ENCODE data around the gene B3GAT3.

Gene B3GAT3

DNA sequence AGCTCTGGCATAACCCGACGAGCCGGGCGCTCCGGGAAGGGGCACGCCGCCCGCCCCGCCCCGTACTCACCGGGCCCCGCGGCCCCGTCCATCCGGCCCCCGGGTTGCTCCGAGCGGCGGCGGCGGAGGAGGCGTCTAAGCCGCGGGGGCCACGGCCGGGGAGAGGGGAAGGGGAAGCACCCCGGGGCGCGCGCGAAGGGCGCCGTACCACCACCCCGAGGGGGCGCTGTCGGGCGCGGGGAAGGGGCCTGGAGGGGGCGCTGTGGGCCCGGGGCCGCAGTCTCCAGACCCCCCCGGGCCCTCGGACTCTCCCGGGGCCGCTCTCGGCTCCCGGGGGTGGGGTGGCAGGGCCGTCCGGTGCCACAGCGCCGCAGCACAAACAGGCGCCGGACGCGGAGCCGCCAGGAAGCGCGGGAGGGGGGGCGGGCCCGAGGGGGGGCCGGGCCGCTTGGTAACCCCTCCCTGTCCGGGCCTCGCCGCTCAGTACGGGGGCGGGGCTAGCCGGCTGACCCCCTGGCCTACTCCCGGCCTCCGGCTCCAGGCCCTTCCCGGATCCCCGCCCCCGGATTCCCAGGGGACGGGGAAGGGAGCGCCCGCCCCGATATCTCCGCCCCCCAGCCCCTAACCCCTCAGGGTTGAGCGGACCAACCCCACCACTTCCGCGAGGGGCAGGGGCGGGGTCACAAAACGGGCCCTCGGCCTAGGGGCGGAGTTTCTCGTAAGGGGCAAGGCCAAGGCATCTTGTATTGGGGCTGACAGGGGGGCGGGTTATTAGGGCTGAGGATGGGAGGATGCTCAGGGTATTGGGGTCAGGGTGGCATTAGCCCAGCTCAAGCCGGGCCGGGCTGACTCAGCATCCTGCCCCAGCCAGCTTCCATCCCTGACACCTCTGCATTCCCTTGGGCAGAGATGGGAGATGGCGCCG is 9.2 kb downstream of the B3GAT3 start, which contains the start of the genes EML3 and ROM1:
TSS of gene EML3 (minus strand) at position 410 of the 925 bp plus-strand sequence. CDS start at position 92, 318 bp downstream.
TSS of gene ROM1 (plus strand) at position 892 of the 925 bp plus-strand sequence. CDS start at position 917, 25 bp downstream.
- TF ChIP-seq ZBTB7A (IDR thresholded peaks at IDR 0.05; ENCODE audit: low read depth) = 0 out of 2 replicates have a peak, but pooled peaks have one; percentile 46
- TF ChIP-seq NFIC (IDR thresholded peaks at IDR 0.05) = no peak; the same call in 1 of the 2 replicates

DNA sequence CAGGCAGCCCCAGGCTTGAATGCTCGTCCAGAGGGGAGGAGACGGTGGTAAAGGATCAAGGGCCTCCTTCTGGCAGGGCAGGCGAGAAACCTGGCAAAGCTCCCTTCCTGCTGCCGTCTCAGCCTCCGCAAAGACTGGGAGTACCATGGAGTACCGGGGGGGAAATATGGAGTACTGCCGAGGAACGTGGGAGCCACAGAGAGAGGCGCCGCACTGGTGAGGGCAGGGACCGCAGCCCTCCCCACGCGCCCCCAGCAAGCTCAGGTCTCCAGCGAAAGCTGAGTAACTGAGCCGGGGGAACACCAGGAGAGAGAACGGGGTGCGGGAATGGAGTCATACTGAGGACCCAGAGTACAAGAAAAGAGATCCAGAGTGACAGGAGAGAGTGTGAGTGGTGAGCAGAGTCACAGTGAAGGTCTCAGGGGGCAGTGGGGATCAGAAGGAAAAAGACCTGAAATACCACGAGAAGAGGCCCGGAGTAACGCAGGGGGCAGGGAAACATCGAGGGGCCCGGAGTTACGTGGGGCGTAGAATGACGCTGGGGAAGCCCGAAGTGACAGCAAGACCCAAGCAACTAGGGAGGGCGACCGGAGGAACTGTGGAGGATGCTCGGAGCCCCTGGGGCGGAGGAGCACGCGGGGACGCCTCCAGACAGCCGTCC is 10.0 kb downstream of the B3GAT3 start:
- TF ChIP-seq ZBTB7A (IDR thresholded peaks at IDR 0.05; ENCODE audit: low read depth) = no peak
- TF ChIP-seq RAD21 (IDR thresholded peaks at IDR 0.05; ENCODE audit: low read depth) = no peak
- no peak for TF ChIP-seq EGR1 (IDR thresholded peaks at IDR 0.05)
- no peak for TF ChIP-seq FOXM1 (IDR thresholded peaks at IDR 0.05; ENCODE audit: borderline replicate concordance, low read depth)
- TF ChIP-seq CREB1 (IDR thresholded peaks at IDR 0.05; ENCODE audit: low read depth) = no peak
- TF ChIP-seq TAF1 (IDR thresholded peaks at IDR 0.05; ENCODE audit: low read depth) = 0 out of 2 replicates have a peak, but pooled peaks have one; percentile 19
- TF ChIP-seq YY1 (IDR thresholded peaks at IDR 0.05; ENCODE audit: low read depth) = no peak
- TF ChIP-seq, protein P1, sequence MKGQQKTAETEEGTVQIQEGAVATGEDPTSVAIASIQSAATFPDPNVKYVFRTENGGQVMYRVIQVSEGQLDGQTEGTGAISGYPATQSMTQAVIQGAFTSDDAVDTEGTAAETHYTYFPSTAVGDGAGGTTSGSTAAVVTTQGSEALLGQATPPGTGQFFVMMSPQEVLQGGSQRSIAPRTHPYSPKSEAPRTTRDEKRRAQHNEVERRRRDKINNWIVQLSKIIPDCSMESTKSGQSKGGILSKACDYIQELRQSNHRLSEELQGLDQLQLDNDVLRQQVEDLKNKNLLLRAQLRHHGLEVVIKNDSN (IDR thresholded peaks at IDR 0.05) = no peak
- no peak for TF ChIP-seq TEAD4 (IDR thresholded peaks at IDR 0.05)
- TF ChIP-seq, protein P2, sequence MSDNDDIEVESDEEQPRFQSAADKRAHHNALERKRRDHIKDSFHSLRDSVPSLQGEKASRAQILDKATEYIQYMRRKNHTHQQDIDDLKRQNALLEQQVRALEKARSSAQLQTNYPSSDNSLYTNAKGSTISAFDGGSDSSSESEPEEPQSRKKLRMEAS (IDR thresholded peaks at IDR 0.05) = peak; percentile 17; the same call in 1 of the 2 replicates
- TF ChIP-seq TCF12 (IDR thresholded peaks at IDR 0.05; ENCODE audit: low read depth) = no peak
- TF ChIP-seq, protein P3, sequence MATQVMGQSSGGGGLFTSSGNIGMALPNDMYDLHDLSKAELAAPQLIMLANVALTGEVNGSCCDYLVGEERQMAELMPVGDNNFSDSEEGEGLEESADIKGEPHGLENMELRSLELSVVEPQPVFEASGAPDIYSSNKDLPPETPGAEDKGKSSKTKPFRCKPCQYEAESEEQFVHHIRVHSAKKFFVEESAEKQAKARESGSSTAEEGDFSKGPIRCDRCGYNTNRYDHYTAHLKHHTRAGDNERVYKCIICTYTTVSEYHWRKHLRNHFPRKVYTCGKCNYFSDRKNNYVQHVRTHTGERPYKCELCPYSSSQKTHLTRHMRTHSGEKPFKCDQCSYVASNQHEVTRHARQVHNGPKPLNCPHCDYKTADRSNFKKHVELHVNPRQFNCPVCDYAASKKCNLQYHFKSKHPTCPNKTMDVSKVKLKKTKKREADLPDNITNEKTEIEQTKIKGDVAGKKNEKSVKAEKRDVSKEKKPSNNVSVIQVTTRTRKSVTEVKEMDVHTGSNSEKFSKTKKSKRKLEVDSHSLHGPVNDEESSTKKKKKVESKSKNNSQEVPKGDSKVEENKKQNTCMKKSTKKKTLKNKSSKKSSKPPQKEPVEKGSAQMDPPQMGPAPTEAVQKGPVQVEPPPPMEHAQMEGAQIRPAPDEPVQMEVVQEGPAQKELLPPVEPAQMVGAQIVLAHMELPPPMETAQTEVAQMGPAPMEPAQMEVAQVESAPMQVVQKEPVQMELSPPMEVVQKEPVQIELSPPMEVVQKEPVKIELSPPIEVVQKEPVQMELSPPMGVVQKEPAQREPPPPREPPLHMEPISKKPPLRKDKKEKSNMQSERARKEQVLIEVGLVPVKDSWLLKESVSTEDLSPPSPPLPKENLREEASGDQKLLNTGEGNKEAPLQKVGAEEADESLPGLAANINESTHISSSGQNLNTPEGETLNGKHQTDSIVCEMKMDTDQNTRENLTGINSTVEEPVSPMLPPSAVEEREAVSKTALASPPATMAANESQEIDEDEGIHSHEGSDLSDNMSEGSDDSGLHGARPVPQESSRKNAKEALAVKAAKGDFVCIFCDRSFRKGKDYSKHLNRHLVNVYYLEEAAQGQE (IDR thresholded peaks at IDR 0.05; ENCODE audit: low read depth) = no peak
- no peak for TF ChIP-seq NFIC (IDR thresholded peaks at IDR 0.05)
- TF ChIP-seq EP300 (IDR thresholded peaks at IDR 0.05; ENCODE audit: borderline replicate concordance) = no peak
- TF ChIP-seq CEBPB (IDR thresholded peaks at IDR 0.05) = no peak

DNA sequence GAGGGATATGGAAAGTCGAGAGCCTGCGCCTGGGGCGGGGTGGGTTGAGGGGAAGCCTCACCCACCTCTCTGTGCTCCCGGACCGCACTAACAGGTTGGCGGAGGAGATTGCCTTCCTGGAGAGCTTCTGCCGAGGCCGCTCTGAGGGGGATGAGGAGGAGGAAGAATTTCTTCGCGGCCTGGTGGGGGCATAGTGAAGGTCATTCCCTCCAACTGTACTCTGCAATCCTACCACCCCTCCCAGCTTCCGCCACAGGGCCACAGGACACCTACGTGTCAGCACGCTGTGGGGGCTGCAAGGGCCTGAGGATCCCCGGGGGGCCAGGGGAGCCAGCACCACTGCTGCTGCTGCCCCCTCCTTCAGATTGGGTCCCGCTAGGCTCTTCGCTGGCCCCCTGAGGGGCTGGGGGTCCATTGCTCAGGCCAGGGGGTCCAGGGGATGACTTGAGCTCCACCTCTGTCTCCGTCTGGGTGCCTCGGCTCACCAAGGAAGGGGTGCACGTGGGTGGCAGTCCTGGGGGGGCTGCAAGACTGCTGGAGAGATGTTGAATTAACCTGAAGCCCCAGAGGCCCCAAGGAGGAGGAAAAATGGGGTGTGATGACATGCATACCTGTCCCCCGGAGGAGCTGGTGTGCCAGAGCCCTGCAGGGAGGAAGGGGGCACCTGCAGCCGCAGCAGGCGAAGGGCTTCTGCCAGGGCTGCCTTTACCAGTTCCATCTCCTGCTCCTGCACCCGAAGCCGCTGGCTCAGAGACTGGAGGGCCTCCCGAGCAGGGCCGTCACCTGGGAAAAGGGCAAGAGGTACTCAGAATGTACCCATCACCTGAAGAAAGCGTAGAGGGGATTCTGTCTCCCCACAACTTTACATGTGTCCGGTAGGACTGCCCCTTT is 10.7 kb downstream of the B3GAT3 start:
- no peak for TF ChIP-seq CREB1 (IDR thresholded peaks at IDR 0.05; ENCODE audit: low read depth)
- TF ChIP-seq RAD21 (IDR thresholded peaks at IDR 0.05; ENCODE audit: low read depth) = no peak
- TF ChIP-seq ZBTB7A (IDR thresholded peaks at IDR 0.05; ENCODE audit: low read depth) = no peak
- no peak for TF ChIP-seq TEAD4 (IDR thresholded peaks at IDR 0.05)
- no peak for TF ChIP-seq NFIC (IDR thresholded peaks at IDR 0.05)
- TF ChIP-seq TCF12 (IDR thresholded peaks at IDR 0.05; ENCODE audit: low read depth) = no peak
- TF ChIP-seq, protein P2 (IDR thresholded peaks at IDR 0.05) = no peak
- no peak for TF ChIP-seq YY1 (IDR thresholded peaks at IDR 0.05; ENCODE audit: low read depth)
- TF ChIP-seq TAF1 (IDR thresholded peaks at IDR 0.05; ENCODE audit: low read depth) = no peak
- no peak for TF ChIP-seq CEBPB (IDR thresholded peaks at IDR 0.05)
- no peak for TF ChIP-seq EGR1 (IDR thresholded peaks at IDR 0.05)
- TF ChIP-seq EP300 (IDR thresholded peaks at IDR 0.05; ENCODE audit: borderline replicate concordance) = no peak
- TF ChIP-seq, protein P1 (IDR thresholded peaks at IDR 0.05) = no peak
- TF ChIP-seq FOXM1 (IDR thresholded peaks at IDR 0.05; ENCODE audit: borderline replicate concordance, low read depth) = no peak

DNA sequence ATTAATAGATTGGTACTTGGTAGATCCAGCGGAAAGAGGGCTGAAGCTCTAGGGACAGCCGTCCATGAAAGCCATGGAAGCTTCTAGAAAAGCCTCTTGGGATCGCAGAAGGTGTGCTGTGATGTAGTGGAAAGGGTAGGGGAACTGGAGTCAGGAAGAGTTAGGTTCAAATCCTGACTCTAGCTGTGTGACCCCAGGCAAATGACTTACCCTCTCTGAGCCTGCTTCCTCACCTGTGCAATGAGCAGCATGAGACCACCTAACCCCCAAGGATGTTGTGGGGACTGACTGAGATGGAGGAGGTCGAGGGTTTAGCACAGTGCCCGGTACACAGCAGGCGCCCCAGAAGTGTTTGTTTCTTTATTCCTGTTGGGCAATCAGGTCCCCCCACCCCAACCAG is 11.4 kb downstream of the B3GAT3 start:
- TF ChIP-seq TAF1 (IDR thresholded peaks at IDR 0.05; ENCODE audit: low read depth) (no peak), CEBPB (IDR thresholded peaks at IDR 0.05) (no peak), NFIC (IDR thresholded peaks at IDR 0.05) (no peak), TEAD4 (IDR thresholded peaks at IDR 0.05) (no peak), YY1 (IDR thresholded peaks at IDR 0.05; ENCODE audit: low read depth) (no peak), EP300 (IDR thresholded peaks at IDR 0.05; ENCODE audit: borderline replicate concordance) (no peak), EGR1 (IDR thresholded peaks at IDR 0.05) (no peak), CREB1 (IDR thresholded peaks at IDR 0.05; ENCODE audit: low read depth) (no peak), TCF12 (IDR thresholded peaks at IDR 0.05; ENCODE audit: low read depth) (no peak), RAD21 (IDR thresholded peaks at IDR 0.05; ENCODE audit: low read depth) (no peak), ZBTB7A (IDR thresholded peaks at IDR 0.05; ENCODE audit: low read depth) (no peak)
- TF ChIP-seq, protein P3 (IDR thresholded peaks at IDR 0.05; ENCODE audit: low read depth) = no peak
- TF ChIP-seq, protein P1 (IDR thresholded peaks at IDR 0.05) = no peak
- TF ChIP-seq, protein P2 (IDR thresholded peaks at IDR 0.05) = no peak
